VCaP (cell line): ENCODE results near the gene TMPRSS5.
A peak's percentile ranks its signal among the peaks of the same experiment; 100 is the strongest.

Experiments used
- H3K27ac ChIP-seq: fragments of 450-650 bp; 2 replicates; pipeline ENCODE4 v1.5.1; 2017
- TF ChIP-seq, protein P1 (sequence below): fragments of 450-650 bp; conservative IDR thresholded peaks from 2 replicates; pipeline ENCODE4 v1.5.1; 2017; ENCODE audit warnings: mild to moderate bottlenecking, moderate library complexity

Gene TMPRSS5

DNA sequence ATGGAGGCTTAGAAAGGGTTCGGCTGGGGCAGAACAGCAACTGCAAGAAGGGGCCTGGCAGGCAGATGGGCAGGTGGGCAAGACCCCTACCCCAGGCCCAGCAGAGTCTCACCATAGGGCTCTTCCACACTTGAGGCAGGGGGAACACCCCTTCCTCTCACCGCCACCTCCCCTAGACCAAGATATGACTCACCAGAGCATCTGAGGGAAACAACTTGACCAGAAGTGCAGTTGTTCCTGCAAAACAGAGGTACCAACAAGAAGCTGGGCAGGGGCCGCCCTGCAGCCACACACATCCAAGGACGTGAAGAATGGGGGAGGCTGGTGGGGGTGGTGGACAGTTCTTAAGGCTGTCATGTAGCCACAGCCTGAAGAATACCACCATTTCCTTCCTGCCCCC lies 10.9 kb downstream of the TMPRSS5 start:
- TF ChIP-seq, protein P1, sequence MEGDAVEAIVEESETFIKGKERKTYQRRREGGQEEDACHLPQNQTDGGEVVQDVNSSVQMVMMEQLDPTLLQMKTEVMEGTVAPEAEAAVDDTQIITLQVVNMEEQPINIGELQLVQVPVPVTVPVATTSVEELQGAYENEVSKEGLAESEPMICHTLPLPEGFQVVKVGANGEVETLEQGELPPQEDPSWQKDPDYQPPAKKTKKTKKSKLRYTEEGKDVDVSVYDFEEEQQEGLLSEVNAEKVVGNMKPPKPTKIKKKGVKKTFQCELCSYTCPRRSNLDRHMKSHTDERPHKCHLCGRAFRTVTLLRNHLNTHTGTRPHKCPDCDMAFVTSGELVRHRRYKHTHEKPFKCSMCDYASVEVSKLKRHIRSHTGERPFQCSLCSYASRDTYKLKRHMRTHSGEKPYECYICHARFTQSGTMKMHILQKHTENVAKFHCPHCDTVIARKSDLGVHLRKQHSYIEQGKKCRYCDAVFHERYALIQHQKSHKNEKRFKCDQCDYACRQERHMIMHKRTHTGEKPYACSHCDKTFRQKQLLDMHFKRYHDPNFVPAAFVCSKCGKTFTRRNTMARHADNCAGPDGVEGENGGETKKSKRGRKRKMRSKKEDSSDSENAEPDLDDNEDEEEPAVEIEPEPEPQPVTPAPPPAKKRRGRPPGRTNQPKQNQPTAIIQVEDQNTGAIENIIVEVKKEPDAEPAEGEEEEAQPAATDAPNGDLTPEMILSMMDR, result no peak
- no peak overlapping the region for H3K27ac ChIP-seq

DNA sequence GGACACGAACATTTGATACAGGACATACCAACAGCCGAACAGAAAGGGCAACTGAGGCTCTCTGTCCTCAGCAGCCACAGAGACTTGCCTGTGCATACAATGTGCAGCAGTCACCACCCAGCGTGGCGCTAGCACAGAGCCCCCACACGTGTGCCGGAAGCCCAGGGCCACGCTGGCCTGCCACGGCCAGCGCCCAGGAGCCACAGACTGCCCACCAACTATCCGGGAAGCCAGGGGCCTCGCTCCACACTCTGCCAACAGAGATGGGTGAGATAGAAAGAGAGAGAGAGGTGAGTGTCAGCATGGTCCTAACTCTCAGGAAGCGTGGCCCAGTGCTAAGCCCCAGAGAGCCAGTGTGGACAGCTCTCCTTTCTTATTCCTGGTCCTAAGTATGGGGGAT lies 11.7 kb downstream of the TMPRSS5 start:
- H3K27ac ChIP-seq, result no peak overlapping the region
- TF ChIP-seq, protein P1, result no peak

DNA sequence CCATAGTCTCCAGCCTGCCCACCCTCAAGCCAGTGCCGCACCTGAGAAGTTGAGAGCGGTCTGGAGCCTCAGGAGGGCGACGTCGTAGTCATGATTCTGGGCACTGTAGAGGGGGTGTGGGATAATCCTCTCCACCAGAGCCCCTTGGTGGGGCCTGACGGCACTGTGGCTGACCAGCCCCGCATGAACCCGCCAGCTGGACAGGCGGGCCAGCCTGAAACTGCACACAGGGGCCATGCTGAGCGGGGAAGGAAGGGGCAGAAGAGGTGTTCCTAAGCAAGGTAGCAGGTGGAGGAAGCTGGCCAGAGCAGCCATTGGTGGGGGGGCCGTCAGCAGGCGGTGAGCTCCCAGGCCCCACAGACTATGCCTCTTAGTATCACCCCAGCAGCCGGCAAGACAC lies 13.1 kb downstream of the TMPRSS5 start:
- TF ChIP-seq, protein P1, result no peak

DNA sequence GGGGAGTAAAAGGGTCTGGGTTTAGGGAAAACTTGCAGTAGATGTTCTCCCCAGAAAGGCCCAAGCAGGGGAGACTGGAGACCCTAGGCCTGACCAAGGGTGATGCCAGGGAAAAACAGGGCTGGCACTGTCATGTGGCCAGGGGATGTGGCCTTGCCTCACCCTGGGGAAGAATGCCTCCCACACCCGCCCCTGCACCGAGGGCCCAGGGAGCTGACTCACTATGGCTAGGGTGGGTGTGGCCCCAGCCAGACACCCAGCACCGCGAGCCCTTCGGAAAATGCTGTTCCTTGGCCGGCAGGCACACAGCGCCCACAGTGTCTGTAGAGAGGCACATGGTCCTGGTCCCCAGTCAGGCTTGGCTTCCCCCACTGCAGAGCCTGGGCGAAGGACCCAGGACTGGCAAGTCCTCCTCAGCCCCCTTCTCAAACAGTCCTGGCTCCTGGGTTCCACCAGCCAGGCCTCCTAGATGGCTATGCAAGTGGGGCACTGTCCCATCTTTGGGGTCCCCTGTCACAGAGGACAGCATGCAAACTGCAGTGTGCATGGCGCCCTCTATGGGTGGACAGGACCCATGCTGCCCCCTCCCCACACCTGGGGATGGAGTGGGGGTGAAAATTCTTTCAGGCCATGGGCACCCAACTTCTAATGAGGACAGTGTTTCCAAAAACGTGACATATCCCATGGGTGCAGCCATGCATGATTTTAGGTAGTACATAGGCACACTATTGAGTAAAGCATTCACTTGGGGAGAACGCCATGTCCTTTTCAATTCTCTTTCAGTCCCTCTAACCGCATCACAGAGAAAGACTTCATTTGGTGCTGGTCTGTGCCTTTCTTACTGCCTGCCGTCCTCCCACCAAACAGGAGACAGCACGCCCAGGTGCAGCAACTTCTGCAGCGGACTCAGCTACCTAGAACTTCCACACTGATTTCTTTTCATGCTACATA lies 15.2 kb downstream of the TMPRSS5 start:
- H3K27ac ChIP-seq, result no peak overlapping the region
- TF ChIP-seq, protein P1, result peak; percentile 67

More for the DNA sequence above, 13.1 kb downstream of the TMPRSS5 start:
- H3K27ac ChIP-seq, result no peak overlapping the region

DNA sequence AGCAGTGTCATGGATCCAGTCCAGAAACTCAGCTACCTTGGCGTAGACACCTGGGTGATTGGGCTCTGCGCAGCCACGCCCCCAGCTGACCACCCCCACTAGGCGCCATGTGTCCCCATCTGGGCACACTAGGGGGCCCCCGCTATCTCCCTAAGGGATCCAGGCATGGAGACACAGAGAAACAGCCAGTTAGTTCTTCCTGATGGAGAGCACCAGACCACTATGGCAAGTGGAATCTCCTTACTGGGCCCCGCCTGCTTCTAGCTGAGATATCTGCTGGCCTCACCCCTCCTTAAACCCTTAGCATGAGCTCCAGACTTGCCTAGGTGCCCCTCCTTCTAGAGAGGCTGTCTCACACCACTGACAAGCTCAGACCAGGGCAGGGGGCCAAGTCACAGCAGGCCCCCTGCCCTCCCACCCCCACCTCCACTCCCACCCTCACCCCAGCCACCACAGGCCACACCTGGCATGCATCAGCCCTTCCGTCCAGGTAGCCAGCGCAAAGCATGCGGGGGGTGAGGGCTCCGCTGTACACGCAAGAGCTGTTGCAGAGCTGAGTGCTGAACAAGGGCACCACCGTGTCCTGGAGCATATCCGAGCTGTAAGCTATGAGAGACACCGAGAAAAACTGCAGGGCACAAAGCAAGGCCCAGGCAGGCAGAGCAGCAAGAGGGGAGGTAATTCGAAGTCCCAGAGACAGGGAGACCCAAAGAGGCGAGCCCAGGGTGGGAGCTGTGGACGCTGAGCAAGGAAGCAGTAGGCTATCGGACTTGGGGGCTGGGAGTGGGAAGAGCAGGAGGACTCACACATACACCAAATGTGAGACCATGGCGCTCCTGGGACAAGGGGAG lies 16.1 kb downstream of the TMPRSS5 start:
- TF ChIP-seq, protein P1, result no peak
- H3K27ac ChIP-seq, result no peak overlapping the region

DNA sequence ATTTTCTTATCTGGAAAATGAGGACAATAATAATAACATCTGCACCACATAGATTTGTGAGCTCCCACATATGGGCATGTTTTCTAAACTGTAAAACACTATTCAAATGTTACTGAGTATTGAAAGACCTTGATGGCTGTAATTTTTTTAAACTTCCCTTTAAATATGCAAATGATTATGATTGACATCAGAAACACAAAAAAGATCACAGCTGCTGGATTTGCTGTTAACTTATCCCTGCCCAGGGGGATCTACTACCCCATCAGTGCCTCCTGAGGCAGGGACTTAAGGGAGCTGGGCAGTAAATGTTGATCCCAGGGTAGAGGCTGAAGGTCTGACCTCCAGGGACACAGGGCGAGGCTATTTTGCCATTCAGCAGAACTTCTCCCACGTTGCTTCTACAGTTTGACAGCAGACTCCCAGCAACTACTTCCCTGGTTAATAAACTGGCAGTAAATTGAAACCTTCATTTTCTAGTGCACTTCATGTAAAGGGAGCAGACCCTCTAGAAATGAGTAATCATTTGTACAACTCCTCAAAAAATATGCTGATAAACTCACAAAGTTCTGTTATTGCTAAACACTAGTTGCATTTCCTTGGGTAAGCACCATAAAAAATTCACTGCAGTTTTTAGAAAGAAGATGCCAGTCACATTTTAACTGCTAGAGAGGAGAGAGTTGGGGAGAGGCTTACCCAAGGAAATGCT lies 20.3 kb downstream of the TMPRSS5 start:
- TF ChIP-seq, protein P1, result no peak
- no peak overlapping the region for H3K27ac ChIP-seq

DNA sequence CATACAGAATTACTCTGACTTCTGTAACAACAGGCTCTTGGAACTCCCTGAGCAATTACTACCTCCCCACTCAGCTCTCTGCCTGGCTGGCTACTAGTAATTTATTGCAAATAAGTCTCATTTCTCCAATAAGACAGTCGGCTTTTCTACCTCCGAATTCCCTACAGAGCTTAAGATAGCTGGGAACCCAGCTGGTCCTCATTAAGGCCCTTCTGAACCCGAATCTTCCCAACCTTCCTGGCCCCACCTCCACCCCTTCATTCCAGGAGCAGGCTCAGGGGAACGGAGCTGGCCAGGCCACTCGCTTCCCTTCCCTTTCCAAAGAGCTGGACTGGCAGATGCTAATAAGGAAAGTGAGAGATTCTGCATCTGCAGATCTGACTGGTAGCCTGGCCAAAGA lies 21.6 kb downstream of the TMPRSS5 start:
- TF ChIP-seq, protein P1, result no peak
- H3K27ac ChIP-seq, result no peak overlapping the region
